Heart left ventricle (tissue), 16 donors: Measurements from ENCODE around the gene KIF2A. TPM values are rescaled to one million over a fixed set of nuclear protein-coding genes. Genes with fewer than 3 reads are reported as not detected.

Experiments used
- ATAC-seq, 4 donors: fragments of 200-7000 bp; cut with Tn5 transposase; one replicate each; pipeline ENCODE4 v1.9.1; 2020 to 2022; ENCODE audit warnings: moderate library complexity in 4 of 4, mild to moderate bottlenecking in 3 of 4, moderate number of reproducible peaks in 1 of 4
- DNase-seq, 5 donors: peaks; one replicate each; pipeline ENCODE4 v3.0.0-alpha.2; 2020
- H3K27ac ChIP-seq, 12 donors: fragments of 200-600 bp; sonication (generic) in 4 of 12; one replicate each; pipeline versions ENCODE4 v1.5.0 to v1.8.0; 2016 to 2022; ENCODE audit warnings: mild to moderate bottlenecking in 2 of 12
- H3K27me3 ChIP-seq, 9 donors: fragments of 200-600 bp; sonication (generic) in 2 of 9; one replicate each; pipeline versions ENCODE4 v1.5.1 to v1.8.0; 2016 to 2022; ENCODE audit warnings: mild to moderate bottlenecking in 3 of 9
- H3K36me3 ChIP-seq, 9 donors: fragments of 200-600 bp; sonication (generic) in 2 of 9; one replicate each; pipeline versions ENCODE4 v1.5.0 to v1.8.0; 2018 to 2022; ENCODE audit warnings: mild to moderate bottlenecking in 2 of 9
- H3K4me1 ChIP-seq, 12 donors: fragments of 200-600 bp; sonication (generic) in 4 of 12; one replicate each; pipeline versions ENCODE4 v1.5.0 to v1.8.0; 2016 to 2022; ENCODE audit warnings: mild to moderate bottlenecking in 3 of 12
- H3K4me3 ChIP-seq, 12 donors: fragments of 200-600 bp; sonication (generic) in 4 of 12; one replicate each; pipeline versions ENCODE4 v1.5.0 to v1.8.0; 2017 to 2022; ENCODE audit warnings: mild to moderate bottlenecking in 9 of 12, moderate library complexity in 4 of 12
- H3K9me3 ChIP-seq, 12 donors: fragments of 200-600 bp; sonication (generic) in 4 of 12; one replicate each; pipeline versions ENCODE4 v1.5.0 to v1.8.0; 2016 to 2022; ENCODE audit warnings: mild to moderate bottlenecking in 1 of 12
- POLR2A ChIP-seq, 2 donors: fragments of 450-650 bp; IDR thresholded peaks; one replicate each; pipeline ENCODE4 v1.6.1; 2017; ENCODE audit warnings: antibody characterized with exemption in 2 of 2, mild to moderate bottlenecking in 2 of 2, moderate library complexity in 2 of 2
- WGBS, 4 donors: extraction: QIAGEN DNeasy Blood & Tissue Kit in 2 of 4; methylation state at CpG; one replicate each; pipeline versions ENCODE4 v1.1.5 to v1.1.7; 2013 to 2018; 5-methylcytosine and 5-hydroxymethylcytosine counted together
- intact Hi-C, 10 donors: fragments of 100-400 bp; cut with DNase I; formaldehyde crosslinking; loops; one replicate each; pipeline versions ENCODE4 v1.11.1 to v1.14.2; 2022
- polyA plus RNA-seq, 2 donors: library from polyadenylated mRNA; stranded (reverse); fragments of 200-250 nt; gene quantifications; one replicate each; pipeline ENCODE4 v1.2.3, GENCODE V29; 2013
- total RNA-seq, 9 donors: library from RNA; depleted of rRNA in 2 of 9; stranded (reverse); fragments of >200 nt in 2 of 9; fragmentation: NEBNext Ultra II Directional in 3 of 9; extraction: Animal tissue kit (Norgen Biotek cat#: 25700) in 3 of 9; gene quantifications; one replicate each; pipeline versions ENCODE4 v1.1.0 to v1.2.4, GENCODE V29; 2016 to 2023
- TF ChIP-seq, protein P1 (sequence below), 12 donors: fragments of 200-600 bp; sonication (generic) in 4 of 12; IDR thresholded peaks; one replicate each; pipeline versions ENCODE4 v1.5.0 to v1.8.0; 2018 to 2022; ENCODE audit warnings: antibody characterized with exemption in 12 of 12, mild to moderate bottlenecking in 5 of 12
- donor health status: ischemic (EF 13 %, LVEDD 7.1; RV severe dilation, severe dysfunction).
- donor health status: healthy with polysubstance abuse.
- donor health status: DM: no; HTN: yes; CAD: no.
- donor health status: DM: no; HTN: no; CAD: no.
- donor health status: ischemic (EF 25% LVEDD 6.9; RV normal size, moderate dysfunction).
- donor health status: ischemic (EF 25% LVEDD 5.7; RV mildly dilated, moderate dysfunction).
- donor health status: healthy.
- donor health status: DM: yes; HTN: yes; CAD: no.
- donor health status: ischemic (EF 35%, LVEDD 5.7; RV mildly dilated, moderate dysfunction).
- donor health status: nonischemic (EF 11% LVEDD 7.7; RV severe dilation, severe dysfunction).
- donor health status: DM: yes; HTN: yes; CAD: no.
- donor health status: PGD.
- donor health status: ischemic (EF 29% LVEDD 5.4; RV normal size, mild dysfunction).
- donor health status: nonischemic (EF 23%, LVEDD 6.1; RV moderate dilation, normal function).

Gene KIF2A
- total and polyA plus RNA-seq, 11 donors = 1.5 to 18.8 (median 10.7) TPM

DNA sequence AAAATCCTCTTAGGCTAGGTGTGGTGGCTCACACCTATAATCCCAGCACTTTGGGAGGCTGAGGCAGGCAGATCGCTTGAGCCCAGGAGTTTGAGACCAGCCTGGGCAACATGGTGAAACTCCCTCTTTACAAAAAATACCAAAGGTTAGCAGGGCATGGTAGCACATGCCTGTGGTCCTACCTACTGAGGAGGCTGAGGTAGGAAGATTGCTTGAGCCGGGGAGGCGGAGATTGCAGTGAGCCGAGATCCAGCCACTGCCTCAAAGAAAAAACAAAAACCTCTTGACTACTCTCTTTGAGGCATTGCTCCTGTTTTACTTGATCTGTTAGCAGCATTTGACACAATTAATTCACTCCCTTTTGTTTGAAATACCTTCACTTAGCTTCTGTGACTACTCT lies 20.7 kb downstream of the KIF2A start:
- intact Hi-C loops = no loop called here
- no peak for DNase-seq
- H3K4me1 ChIP-seq = peaks cover 0 to 16% (median 0%) of the 10 kb centered on the region in 12 donors
- no peak for ATAC-seq
- H3K27me3 ChIP-seq = no peaks in the 10 kb centered on the region
- no peak overlapping the region for H3K27ac ChIP-seq
- TF ChIP-seq, protein P1, sequence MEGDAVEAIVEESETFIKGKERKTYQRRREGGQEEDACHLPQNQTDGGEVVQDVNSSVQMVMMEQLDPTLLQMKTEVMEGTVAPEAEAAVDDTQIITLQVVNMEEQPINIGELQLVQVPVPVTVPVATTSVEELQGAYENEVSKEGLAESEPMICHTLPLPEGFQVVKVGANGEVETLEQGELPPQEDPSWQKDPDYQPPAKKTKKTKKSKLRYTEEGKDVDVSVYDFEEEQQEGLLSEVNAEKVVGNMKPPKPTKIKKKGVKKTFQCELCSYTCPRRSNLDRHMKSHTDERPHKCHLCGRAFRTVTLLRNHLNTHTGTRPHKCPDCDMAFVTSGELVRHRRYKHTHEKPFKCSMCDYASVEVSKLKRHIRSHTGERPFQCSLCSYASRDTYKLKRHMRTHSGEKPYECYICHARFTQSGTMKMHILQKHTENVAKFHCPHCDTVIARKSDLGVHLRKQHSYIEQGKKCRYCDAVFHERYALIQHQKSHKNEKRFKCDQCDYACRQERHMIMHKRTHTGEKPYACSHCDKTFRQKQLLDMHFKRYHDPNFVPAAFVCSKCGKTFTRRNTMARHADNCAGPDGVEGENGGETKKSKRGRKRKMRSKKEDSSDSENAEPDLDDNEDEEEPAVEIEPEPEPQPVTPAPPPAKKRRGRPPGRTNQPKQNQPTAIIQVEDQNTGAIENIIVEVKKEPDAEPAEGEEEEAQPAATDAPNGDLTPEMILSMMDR (IDR thresholded peaks at IDR 0.05) = no peak
- no peak for TF ChIP-seq POLR2A (IDR thresholded peaks at IDR 0.05)
- no peaks in the 10 kb centered on the region for H3K9me3 ChIP-seq
- peaks cover 0 to 10% (median 2%) of the 10 kb centered on the region in 9 donors for H3K36me3 ChIP-seq
- 94 to 99% (median 98%) methylated on average over 4 of the region's 4 CpGs for WGBS, 4 donors
- H3K4me3 ChIP-seq = no peak overlapping the region

DNA sequence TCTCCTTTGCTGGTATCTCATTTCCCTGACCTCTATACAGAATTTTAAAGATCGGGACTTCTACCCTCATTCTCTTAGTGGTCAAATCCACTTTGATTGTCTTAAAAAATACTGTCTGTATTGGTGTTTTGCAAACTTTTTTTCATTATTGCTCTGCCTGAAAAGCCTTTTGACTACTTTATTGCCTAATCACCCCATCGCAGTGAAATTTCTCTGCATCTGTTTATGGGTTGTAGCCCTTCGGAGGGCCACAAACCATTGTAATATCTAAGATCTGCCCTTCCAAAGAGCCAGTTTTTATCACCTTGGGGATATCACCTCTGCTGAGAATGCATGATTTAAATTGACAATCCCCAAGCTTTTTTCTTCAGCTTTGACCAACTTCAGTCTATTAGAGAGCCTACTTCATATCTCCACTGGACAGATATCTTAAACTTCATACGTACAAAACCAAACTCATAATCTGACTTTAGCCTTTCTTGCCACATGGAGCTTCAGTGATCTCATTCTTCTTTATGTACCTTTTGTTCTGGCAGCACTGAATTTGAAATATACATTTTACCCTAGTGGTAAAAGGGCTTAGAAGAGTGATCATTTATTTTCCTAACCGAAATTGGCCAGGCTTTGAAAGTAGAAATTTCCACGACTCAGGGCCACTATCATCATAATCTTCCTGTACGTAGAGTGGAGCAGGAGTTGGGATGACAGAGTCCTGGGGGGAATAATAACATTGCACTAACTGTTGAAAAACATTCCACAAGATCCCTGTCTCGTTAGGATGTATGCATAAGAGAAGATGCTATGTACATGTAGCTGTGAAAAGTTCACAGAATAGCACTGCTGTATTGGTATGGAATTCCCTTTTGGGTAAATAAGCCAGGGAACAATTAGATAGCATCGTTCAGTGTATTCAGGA lies 21.4 kb downstream of the KIF2A start:
- TF ChIP-seq POLR2A (IDR thresholded peaks at IDR 0.05) = no peak
- TF ChIP-seq, protein P1 (IDR thresholded peaks at IDR 0.05) = no peak
- peaks cover 0 to 18% (median 0%) of the 10 kb centered on the region in 12 donors for H3K4me1 ChIP-seq
- no peaks in the 10 kb centered on the region for H3K27me3 ChIP-seq
- H3K9me3 ChIP-seq = no peaks in the 10 kb centered on the region
- no peak overlapping the region for H3K4me3 ChIP-seq
- ATAC-seq (no peak), DNase-seq (no peak)
- no peak overlapping the region for H3K27ac ChIP-seq
- H3K36me3 ChIP-seq = peaks cover 0 to 3% (median 0%) of the 10 kb centered on the region in 9 donors
- intact Hi-C loops = no loop called here
- 81 to 88% (median 84%) methylated on average over 9 of the region's 9 CpGs for WGBS, 4 donors

DNA sequence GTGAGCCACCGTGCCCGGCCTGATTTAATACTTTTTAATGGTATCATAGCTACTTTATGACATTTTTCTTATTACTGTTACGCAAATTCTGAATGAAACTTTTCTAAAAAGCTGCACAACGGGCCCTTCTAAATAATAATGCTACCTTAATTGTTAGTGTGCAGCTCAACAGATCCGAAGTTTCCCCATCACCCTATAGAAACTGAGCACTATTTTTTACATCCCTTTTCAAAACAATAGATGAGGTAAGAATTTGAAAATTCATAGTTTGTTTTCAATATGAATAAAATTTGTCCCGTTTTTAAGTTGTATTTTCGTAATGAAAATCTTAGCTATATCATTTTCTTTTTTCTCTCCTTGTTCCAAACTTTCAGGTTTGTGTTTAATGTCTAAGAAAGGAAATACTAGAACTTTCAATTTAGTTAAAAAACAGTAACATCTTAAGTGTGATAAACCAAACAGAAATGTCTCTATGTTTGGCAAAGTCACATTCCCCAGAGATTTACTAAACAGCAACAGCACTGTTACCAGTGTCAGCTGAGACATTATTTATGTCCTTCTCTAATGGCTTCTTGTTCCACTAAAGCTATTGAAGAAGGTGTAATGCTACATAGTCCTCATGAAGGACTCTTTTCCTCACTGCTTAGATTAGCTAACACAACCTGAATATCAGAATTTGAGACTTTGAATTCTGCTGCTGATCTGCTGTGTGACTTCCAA lies 22.9 kb downstream of the KIF2A start:
- Histone ChIP-seq H3K36me3 (no peaks in the 10 kb centered on the region), H3K9me3 (no peaks in the 10 kb centered on the region), H3K4me1 (peaks cover 0 to 24% (median 0%) of the 10 kb centered on the region in 12 donors), H3K27me3 (no peaks in the 10 kb centered on the region), H3K4me3 (no peak overlapping the region), H3K27ac (no peak overlapping the region)
- intact Hi-C loops = no loop called here
- TF ChIP-seq, protein P1 (IDR thresholded peaks at IDR 0.05) = no peak
- TF ChIP-seq POLR2A (IDR thresholded peaks at IDR 0.05) = no peak
- WGBS, 4 donors = 78 to 94% (median 84%) methylated on average over 7 of the region's 7 CpGs
- no peak for ATAC-seq
- DNase-seq = no peak

DNA sequence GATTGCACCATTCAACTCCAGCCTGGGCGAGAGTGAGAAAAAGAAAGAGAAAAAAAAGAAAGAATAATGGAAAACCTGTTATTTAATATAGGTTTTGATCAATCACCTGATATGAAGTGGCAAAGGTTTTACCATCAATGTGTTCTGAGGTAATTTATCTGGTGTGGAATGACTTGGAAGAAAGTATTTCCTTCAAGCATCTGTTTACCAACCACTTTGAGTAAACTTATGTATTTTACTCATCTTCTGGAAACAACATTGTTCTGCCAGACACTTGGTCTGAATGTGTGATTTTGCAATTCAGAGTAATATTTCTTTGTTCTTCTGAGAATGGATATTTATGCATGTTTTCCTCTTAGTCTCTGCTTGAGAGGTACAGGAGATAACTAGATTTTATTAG lies 24.3 kb downstream of the KIF2A start:
- TF ChIP-seq, protein P1 (IDR thresholded peaks at IDR 0.05) = no peak
- TF ChIP-seq POLR2A (IDR thresholded peaks at IDR 0.05) = no peak
- no peak for ATAC-seq
- Histone ChIP-seq H3K27ac (no peak overlapping the region), H3K9me3 (no peaks in the 10 kb centered on the region), H3K4me3 (no peak overlapping the region), H3K27me3 (no peaks in the 10 kb centered on the region), H3K4me1 (peaks cover 0 to 24% (median 0%) of the 10 kb centered on the region in 12 donors), H3K36me3 (peaks cover 0 to 7% (median 0%) of the 10 kb centered on the region in 9 donors)
- intact Hi-C loops = no loop called here
- no peak for DNase-seq
- WGBS, 4 donors = 88 to 94% (median 90%) methylated on average over 1 of the region's 1 CpG
